ENCODE data around the gene CCM2.

Gene CCM2

GRCh38 chr7:44971902-44972441 lies 28.0 kb upstream of the CCM2 start:
- Histone ChIP-seq H3K4me1 (ENCODE audit: low read depth, poor library complexity, severe bottlenecking) (peaks cover 33% of the 10 kb centered on the region), H2AFZ (ENCODE audit: low read depth) (no peak overlapping the region), H3K27me3 (ENCODE audit: insufficient read depth, low read depth) (no peaks in the 10 kb centered on the region), H3K27ac (no peak overlapping the region), H3K4me2 (no peak overlapping the region), H4K20me1 (ENCODE audit: insufficient read depth) (no peaks in the 10 kb centered on the region), H3K9ac (no peak overlapping the region), H3K79me2 (ENCODE audit: insufficient read depth, low read depth) (no peaks in the 10 kb centered on the region), H3K36me3 (ENCODE audit: insufficient read depth) (no peaks in the 10 kb centered on the region), H3K4me3 (IDR thresholded peaks at IDR 0.05; ENCODE audit: insufficient read depth, low read depth, low read length) (no peak overlapping the region)
- TF ChIP-seq CTCF (conservative IDR thresholded peaks at IDR 0.05; ENCODE audit: low read depth, low read length): no peak

- H4K20me1 ChIP-seq (ENCODE audit: insufficient read depth): no peaks in the 10 kb centered on the region
- no peak overlapping the region for H3K9ac ChIP-seq
- TF ChIP-seq CTCF (conservative IDR thresholded peaks at IDR 0.05; ENCODE audit: low read depth, low read length): no peak
- no peak overlapping the region for H3K27ac ChIP-seq
- H3K79me2 ChIP-seq (ENCODE audit: insufficient read depth, low read depth): no peaks in the 10 kb centered on the region
- no peaks in the 10 kb centered on the region for H3K27me3 ChIP-seq (ENCODE audit: insufficient read depth, low read depth)
- no peak overlapping the region for H3K4me2 ChIP-seq
- H3K4me3 ChIP-seq (IDR thresholded peaks at IDR 0.05; ENCODE audit: insufficient read depth, low read depth, low read length): no peak overlapping the region
- no peak overlapping the region for H2AFZ ChIP-seq (ENCODE audit: low read depth)
- H3K4me1 ChIP-seq (ENCODE audit: low read depth, poor library complexity, severe bottlenecking): peaks cover 30% of the 10 kb centered on the region
- no peaks in the 10 kb centered on the region for H3K36me3 ChIP-seq (ENCODE audit: insufficient read depth)
Measured at GRCh38 chr7:44972562-44972961, 27.4 kb upstream of the CCM2 start.

DNA sequence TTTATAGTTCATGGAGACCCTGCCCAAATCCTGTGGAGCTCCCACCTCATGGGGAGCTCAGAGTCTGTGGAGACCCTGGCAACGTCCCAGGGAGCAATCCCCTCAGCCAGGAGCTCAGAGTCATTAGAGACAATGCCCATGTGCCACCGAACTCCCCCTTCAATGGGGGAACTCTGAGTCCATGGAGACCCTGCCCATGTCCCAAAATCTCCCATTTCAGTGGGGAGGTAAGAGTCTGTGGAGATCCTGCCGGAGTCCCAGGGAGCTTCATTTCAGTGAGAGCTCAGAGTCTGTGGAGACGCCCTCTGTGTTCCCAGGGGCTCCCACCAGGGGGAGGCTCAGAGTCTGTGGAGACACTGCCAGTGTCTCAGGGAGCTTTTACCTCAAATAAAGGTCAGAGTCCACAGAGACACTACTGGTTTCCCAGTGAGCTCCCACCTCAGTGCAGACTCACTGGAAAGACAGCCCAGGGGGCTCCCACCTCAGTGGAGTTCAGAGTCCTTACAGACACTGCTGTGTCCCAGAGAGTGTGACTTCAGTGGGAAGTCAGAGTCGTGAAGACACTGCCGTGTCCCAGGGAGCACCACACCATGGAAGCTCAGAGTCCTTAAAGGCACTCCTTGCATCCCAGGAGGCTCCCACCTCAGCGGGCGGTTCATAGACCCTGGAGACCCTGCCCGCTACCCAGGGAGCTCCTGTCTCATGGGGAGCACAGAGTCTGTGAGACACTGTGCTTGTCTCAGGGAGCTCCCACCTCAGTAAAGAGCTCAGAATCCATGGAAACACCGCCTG lies 26.2 kb upstream of the CCM2 start:
- Histone ChIP-seq H2AFZ (ENCODE audit: low read depth) (no peak overlapping the region), H3K4me1 (ENCODE audit: low read depth, poor library complexity, severe bottlenecking) (peaks cover 20% of the 10 kb centered on the region), H3K9ac (no peak overlapping the region), H3K79me2 (ENCODE audit: insufficient read depth, low read depth) (no peaks in the 10 kb centered on the region), H3K36me3 (ENCODE audit: insufficient read depth) (no peaks in the 10 kb centered on the region), H4K20me1 (ENCODE audit: insufficient read depth) (no peaks in the 10 kb centered on the region), H3K27ac (no peak overlapping the region), H3K4me2 (no peak overlapping the region), H3K27me3 (ENCODE audit: insufficient read depth, low read depth) (no peaks in the 10 kb centered on the region), H3K4me3 (IDR thresholded peaks at IDR 0.05; ENCODE audit: insufficient read depth, low read depth, low read length) (no peak overlapping the region)
- TF ChIP-seq CTCF (conservative IDR thresholded peaks at IDR 0.05; ENCODE audit: low read depth, low read length): peak; percentile 70

DNA sequence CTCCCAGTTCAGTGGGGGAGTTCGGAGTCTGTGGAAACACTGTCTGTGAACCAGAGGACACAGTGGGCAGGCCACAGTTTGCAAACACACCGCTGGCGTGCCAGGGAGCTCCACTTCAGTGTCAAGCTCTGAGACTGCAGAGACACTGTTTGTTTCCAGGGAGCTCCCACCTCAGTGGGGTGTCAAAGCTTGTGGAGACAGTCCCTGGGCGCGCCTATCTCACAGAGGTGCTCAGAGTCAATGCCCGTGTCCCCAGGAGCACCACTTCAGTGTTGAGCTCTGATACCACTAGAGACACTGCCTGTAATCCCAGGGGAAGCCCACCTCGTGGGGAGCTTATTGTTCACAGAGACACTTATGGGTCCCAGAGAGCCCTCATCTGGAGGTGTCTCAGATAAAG lies 25.5 kb upstream of the CCM2 start:
- Histone ChIP-seq H4K20me1 (ENCODE audit: insufficient read depth) (no peaks in the 10 kb centered on the region), H3K4me3 (IDR thresholded peaks at IDR 0.05; ENCODE audit: insufficient read depth, low read depth, low read length) (no peak overlapping the region), H3K27me3 (ENCODE audit: insufficient read depth, low read depth) (no peaks in the 10 kb centered on the region), H3K4me2 (no peak overlapping the region), H3K4me1 (ENCODE audit: low read depth, poor library complexity, severe bottlenecking) (peaks cover 13% of the 10 kb centered on the region), H3K36me3 (ENCODE audit: insufficient read depth) (no peaks in the 10 kb centered on the region), H3K9ac (no peak overlapping the region), H3K79me2 (ENCODE audit: insufficient read depth, low read depth) (no peaks in the 10 kb centered on the region), H3K27ac (no peak overlapping the region), H2AFZ (ENCODE audit: low read depth) (no peak overlapping the region)
- no peak for TF ChIP-seq CTCF (conservative IDR thresholded peaks at IDR 0.05; ENCODE audit: low read depth, low read length)

All from KMS-11 (cell line).